ENCODE data around the gene CARS2. TPM values are rescaled to one million over a fixed set of nuclear protein-coding genes. Genes with fewer than 3 reads are reported as not detected.
"Not testable (repeated sequence)": the region's sequence is repeated elsewhere in the genome, so short reads cannot be mapped to it uniquely, and the experiment has no call there.

Gene CARS2
- total RNA-seq, 1 experiment from 2014 or later, result 45.6 TPM

GRCh38 chr13:110610955-110611595 lies 94.8 kb downstream of the CARS2 start:
- DNase-seq (ENCODE audit: low read depth), result no peak
- in situ Hi-C loops (cut with HindIII; ENCODE audit: low pct_unique_long_range_greater_than_20kb, low sequenced_read_pairs), result no loop called here

- DNase-seq (ENCODE audit: low read depth), result no peak
Measured at GRCh38 chr13:110607675-110608224, 98.2 kb downstream of the CARS2 start.

GRCh38 chr13:110606281-110606680 lies 99.6 kb downstream of the CARS2 start:
- DNase-seq (ENCODE audit: low read depth); in situ Hi-C loops (cut with HindIII; ENCODE audit: low pct_unique_long_range_greater_than_20kb, low sequenced_read_pairs): not testable (repeated sequence)

More at GRCh38 chr13:110607675-110608224, 98.2 kb downstream of the CARS2 start:
- in situ Hi-C loops (cut with HindIII; ENCODE audit: low pct_unique_long_range_greater_than_20kb, low sequenced_read_pairs), result no loop called here

GRCh38 chr13:110605132-110605531 lies 100.8 kb downstream of the CARS2 start:
- DNase-seq (ENCODE audit: low read depth), result no peak
- in situ Hi-C loops (cut with HindIII; ENCODE audit: low pct_unique_long_range_greater_than_20kb, low sequenced_read_pairs), result no loop called here

- DNase-seq (ENCODE audit: low read depth), result no peak
- in situ Hi-C loops (cut with HindIII; ENCODE audit: low pct_unique_long_range_greater_than_20kb, low sequenced_read_pairs), result no loop called here
Measured at GRCh38 chr13:110600980-110601379, 104.9 kb downstream of the CARS2 start.

GRCh38 chr13:110600261-110600819 lies 105.6 kb downstream of the CARS2 start:
- in situ Hi-C loops (cut with HindIII; ENCODE audit: low pct_unique_long_range_greater_than_20kb, low sequenced_read_pairs), result no loop called here
- DNase-seq (ENCODE audit: low read depth), result no peak

GRCh38 chr13:110597041-110597689 lies 108.8 kb downstream of the CARS2 start:
- DNase-seq (ENCODE audit: low read depth), result no peak
- in situ Hi-C loops (cut with HindIII; ENCODE audit: low pct_unique_long_range_greater_than_20kb, low sequenced_read_pairs), result no loop called here

- in situ Hi-C loops (cut with HindIII; ENCODE audit: low pct_unique_long_range_greater_than_20kb, low sequenced_read_pairs), result no loop called here
- no peak for DNase-seq (ENCODE audit: low read depth)
Measured at GRCh38 chr13:110593430-110594130, 112.3 kb downstream of the CARS2 start.

GRCh38 chr13:110592665-110593064 lies 113.3 kb downstream of the CARS2 start:
- in situ Hi-C loops (cut with HindIII; ENCODE audit: low pct_unique_long_range_greater_than_20kb, low sequenced_read_pairs), result no loop called here
- DNase-seq (ENCODE audit: low read depth), result no peak

Other genes with a start within 250 kb of the CARS2 start
- gene RAB20, start 144.4 kb downstream of the CARS2 start, total RNA-seq (2014; rRNA removed; shearing (Covaris generic); ENCODE audit: low replicate concordance), result 21.3 and 30.5 TPM in 2 replicates
- 9.1 and 9.4 TPM in 2 replicates for gene NAXD, start 90.6 kb downstream of the CARS2 start, total RNA-seq (2014; rRNA removed; shearing (Covaris generic); ENCODE audit: low replicate concordance)
- gene ING1, start 7.6 kb upstream of the CARS2 start, total RNA-seq (2014; rRNA removed; shearing (Covaris generic); ENCODE audit: low replicate concordance), result 8.1 and 13.7 TPM in 2 replicates
- 36.1 and 53.3 TPM in 2 replicates for gene ANKRD10, start 209.0 kb upstream of the CARS2 start, total RNA-seq (2014; rRNA removed; shearing (Covaris generic); ENCODE audit: low replicate concordance)